Panc1 (cell line): ENCODE measurements around the gene DGKD.

Experiments
- TCF7L2 ChIP-seq: IDR thresholded peaks from 2 replicates; pipeline ENCODE4 v1.6.1; 2011; ENCODE audit warnings: mild to moderate bottlenecking, low read depth, low read length, inconsistent platforms
- TF ChIP-seq, protein P1 (sequence below): fragments of 450-650 bp; IDR thresholded peaks from 2 replicates; pipeline ENCODE4 v1.5.1; 2017; ENCODE audit warnings: mild to moderate bottlenecking
- TF ChIP-seq, protein P2 (sequence below), 2 experiments: IDR thresholded peaks; 2 replicates each; pipeline ENCODE4 v1.6.1; 2011 to 2012; ENCODE audit warnings: low read depth in 2 of 2, control low read depth in 1 of 2, low read length in 1 of 2, mild to moderate bottlenecking in 1 of 2, moderate library complexity in 1 of 2; ENCODE audit not compliant: insufficient read depth in 1 of 2

DNA sequence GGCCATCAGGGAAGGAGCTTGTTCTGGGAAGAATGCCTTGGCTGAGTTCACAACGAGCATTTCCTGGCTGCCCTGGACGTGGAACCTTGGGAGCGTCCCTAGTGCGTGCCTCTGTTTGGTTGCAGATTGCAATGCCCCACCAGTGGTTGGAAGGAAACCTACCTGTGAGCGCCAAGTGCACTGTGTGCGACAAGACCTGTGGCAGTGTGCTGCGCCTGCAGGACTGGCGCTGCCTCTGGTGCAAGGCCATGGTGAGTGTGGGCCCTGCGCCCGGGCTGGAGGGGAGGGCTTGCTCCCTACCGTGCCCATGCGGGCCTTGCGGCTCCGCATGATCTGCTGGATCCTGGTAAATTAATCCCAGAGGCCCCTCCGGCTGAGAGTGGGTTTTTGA lies 81.9 kb downstream of the DGKD start:
- TF ChIP-seq, protein P1, sequence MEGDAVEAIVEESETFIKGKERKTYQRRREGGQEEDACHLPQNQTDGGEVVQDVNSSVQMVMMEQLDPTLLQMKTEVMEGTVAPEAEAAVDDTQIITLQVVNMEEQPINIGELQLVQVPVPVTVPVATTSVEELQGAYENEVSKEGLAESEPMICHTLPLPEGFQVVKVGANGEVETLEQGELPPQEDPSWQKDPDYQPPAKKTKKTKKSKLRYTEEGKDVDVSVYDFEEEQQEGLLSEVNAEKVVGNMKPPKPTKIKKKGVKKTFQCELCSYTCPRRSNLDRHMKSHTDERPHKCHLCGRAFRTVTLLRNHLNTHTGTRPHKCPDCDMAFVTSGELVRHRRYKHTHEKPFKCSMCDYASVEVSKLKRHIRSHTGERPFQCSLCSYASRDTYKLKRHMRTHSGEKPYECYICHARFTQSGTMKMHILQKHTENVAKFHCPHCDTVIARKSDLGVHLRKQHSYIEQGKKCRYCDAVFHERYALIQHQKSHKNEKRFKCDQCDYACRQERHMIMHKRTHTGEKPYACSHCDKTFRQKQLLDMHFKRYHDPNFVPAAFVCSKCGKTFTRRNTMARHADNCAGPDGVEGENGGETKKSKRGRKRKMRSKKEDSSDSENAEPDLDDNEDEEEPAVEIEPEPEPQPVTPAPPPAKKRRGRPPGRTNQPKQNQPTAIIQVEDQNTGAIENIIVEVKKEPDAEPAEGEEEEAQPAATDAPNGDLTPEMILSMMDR = no peak
- TF ChIP-seq TCF7L2 = no peak
- TF ChIP-seq, protein P2, sequence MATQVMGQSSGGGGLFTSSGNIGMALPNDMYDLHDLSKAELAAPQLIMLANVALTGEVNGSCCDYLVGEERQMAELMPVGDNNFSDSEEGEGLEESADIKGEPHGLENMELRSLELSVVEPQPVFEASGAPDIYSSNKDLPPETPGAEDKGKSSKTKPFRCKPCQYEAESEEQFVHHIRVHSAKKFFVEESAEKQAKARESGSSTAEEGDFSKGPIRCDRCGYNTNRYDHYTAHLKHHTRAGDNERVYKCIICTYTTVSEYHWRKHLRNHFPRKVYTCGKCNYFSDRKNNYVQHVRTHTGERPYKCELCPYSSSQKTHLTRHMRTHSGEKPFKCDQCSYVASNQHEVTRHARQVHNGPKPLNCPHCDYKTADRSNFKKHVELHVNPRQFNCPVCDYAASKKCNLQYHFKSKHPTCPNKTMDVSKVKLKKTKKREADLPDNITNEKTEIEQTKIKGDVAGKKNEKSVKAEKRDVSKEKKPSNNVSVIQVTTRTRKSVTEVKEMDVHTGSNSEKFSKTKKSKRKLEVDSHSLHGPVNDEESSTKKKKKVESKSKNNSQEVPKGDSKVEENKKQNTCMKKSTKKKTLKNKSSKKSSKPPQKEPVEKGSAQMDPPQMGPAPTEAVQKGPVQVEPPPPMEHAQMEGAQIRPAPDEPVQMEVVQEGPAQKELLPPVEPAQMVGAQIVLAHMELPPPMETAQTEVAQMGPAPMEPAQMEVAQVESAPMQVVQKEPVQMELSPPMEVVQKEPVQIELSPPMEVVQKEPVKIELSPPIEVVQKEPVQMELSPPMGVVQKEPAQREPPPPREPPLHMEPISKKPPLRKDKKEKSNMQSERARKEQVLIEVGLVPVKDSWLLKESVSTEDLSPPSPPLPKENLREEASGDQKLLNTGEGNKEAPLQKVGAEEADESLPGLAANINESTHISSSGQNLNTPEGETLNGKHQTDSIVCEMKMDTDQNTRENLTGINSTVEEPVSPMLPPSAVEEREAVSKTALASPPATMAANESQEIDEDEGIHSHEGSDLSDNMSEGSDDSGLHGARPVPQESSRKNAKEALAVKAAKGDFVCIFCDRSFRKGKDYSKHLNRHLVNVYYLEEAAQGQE (IDR thresholded peaks at IDR 0.05; ENCODE audit: insufficient read depth in 1 of 2, low read depth in 2 of 2, low read length in 1 of 2) = no peak
